ENCODE measurements around the gene BCL7C.

- no peak for TF ChIP-seq CTCF (conservative IDR thresholded peaks at IDR 0.05)
- TF ChIP-seq EZH2 (IDR thresholded peaks at IDR 0.05; ENCODE audit: low read depth) = no peak
These were observed 16.7 kb upstream of the BCL7C start for GRCh38 chr16:30910427-30911029.

Measured in PC-9 (cell line).